OCI-LY7 (cell line): ENCODE data around the gene HDAC4. TPM values are rescaled to one million over a fixed set of nuclear protein-coding genes. Genes with fewer than 3 reads are reported as not detected.

ENCODE experiments used
- BruUV-seq: library from RNA; stranded (reverse); fragments of 400-500 nt; replicated peaks from 2 replicates; lab custom pipeline; 2021; lab: Mats Ljungman, UMichigan
- CTCF ChIA-PET: fragments of 300-600 bp; sonication (Branson Sonifier 250); formaldehyde crosslinking; loops from one replicate; lab custom pipeline; 2022; ENCODE audit warnings: antibody characterized with exemption; ENCODE audit not compliant: unreplicated experiment; lab: Charles Lee
- POLR2A ChIA-PET: fragments of 300-600 bp; sonication (Branson Sonifier 250); formaldehyde crosslinking; loops from one replicate; lab custom pipeline; 2022; ENCODE audit warnings: antibody characterized with exemption; lab: Charles Lee
- DNase-seq: peaks from one replicate; pipeline ENCODE4 v3.0.0-alpha.2; 2015; ENCODE audit warnings: low spot score
- H2AFZ ChIP-seq: fragments of 200-600 bp; sonication (generic), shearing (Covaris generic); 2 replicates; pipeline ENCODE4 v1.6.1; 2014; ENCODE audit warnings: mild to moderate bottlenecking, antibody characterized with exemption, low read length, moderate library complexity
- H3K27ac ChIP-seq: fragments of 200-600 bp; sonication (generic); 2 replicates; pipeline ENCODE4 v1.5.1; 2014; ENCODE audit warnings: mixed run types, low read depth, mild to moderate bottlenecking, moderate library complexity, low read length, inconsistent platforms; ENCODE audit not compliant: poor library complexity, severe bottlenecking
- H3K36me3 ChIP-seq: fragments of 200-600 bp; sonication (generic); 2 replicates; pipeline ENCODE4 v1.6.1; 2014; ENCODE audit warnings: mild to moderate bottlenecking, antibody characterized with exemption, low read length, moderate library complexity, mixed read lengths; ENCODE audit not compliant: insufficient read depth
- H3K4me1 ChIP-seq: fragments of 200-600 bp; sonication (generic); 2 replicates; pipeline ENCODE4 v1.5.1; 2014; ENCODE audit warnings: mild to moderate bottlenecking, low read length; ENCODE audit not compliant: insufficient read depth, poor library complexity, severe bottlenecking
- H3K4me2 ChIP-seq: fragments of 200-600 bp; sonication (generic); 2 replicates; pipeline ENCODE4 v1.6.1; 2014; ENCODE audit warnings: mild to moderate bottlenecking, low read length
- H3K4me3 ChIP-seq: fragments of 200-600 bp; sonication (generic); 2 replicates; pipeline ENCODE4 v1.5.1; 2014; ENCODE audit warnings: mild to moderate bottlenecking, low read depth, low read length; ENCODE audit not compliant: poor library complexity, severe bottlenecking
- H3K79me2 ChIP-seq: fragments of 200-600 bp; sonication (generic); 2 replicates; pipeline ENCODE4 v1.6.1; 2016; ENCODE audit warnings: low read depth, mild to moderate bottlenecking, low read length, moderate library complexity, mixed read lengths; ENCODE audit not compliant: insufficient read depth
- H3K9me2 ChIP-seq: fragments of 200-600 bp; sonication (generic); 2 replicates; pipeline ENCODE4 v1.6.1; 2016; ENCODE audit warnings: mild to moderate bottlenecking, low read length, mixed read lengths; ENCODE audit not compliant: insufficient read depth
- H3K9me3 ChIP-seq: fragments of 200-600 bp; sonication (generic); 2 replicates; pipeline ENCODE4 v1.6.1; 2014; ENCODE audit warnings: mild to moderate bottlenecking, mixed run types, low read length, mixed read lengths
- H4K20me1 ChIP-seq: fragments of 200-600 bp; sonication (generic); 2 replicates; pipeline ENCODE4 v1.6.1; 2014; ENCODE audit warnings: mild to moderate bottlenecking, antibody characterized with exemption, low read length, moderate library complexity, mixed read lengths; ENCODE audit not compliant: insufficient read depth
- EZH2phosphoT487 ChIP-seq: fragments of 200-600 bp; sonication (generic); IDR thresholded peaks from 2 replicates; pipeline ENCODE4 v1.6.1; 2018; ENCODE audit warnings: low read depth, borderline replicate concordance, mild to moderate bottlenecking, mixed run types, antibody characterized with exemption, low read length, moderate library complexity, mixed read lengths
- intact Hi-C: fragments of 100-400 bp; cut with micrococcal nuclease; formaldehyde crosslinking; loops from one replicate; pipeline ENCODE4 v1.10.0; 2022; ENCODE audit not compliant: unreplicated experiment
- total RNA-seq, 2 experiments: library from RNA; depleted of rRNA in 1 of 2; stranded (reverse); fragments of >200 nt in 1 of 2; shearing (Covaris generic) in 1 of 2; gene quantifications; 2 replicates each; pipeline ENCODE4 v1.2.3, GENCODE V29; 2014 to 2022
- TF ChIP-seq, protein P1 (sequence below): fragments of 200-600 bp; sonication (generic); conservative IDR thresholded peaks from 2 replicates; pipeline ENCODE4 v1.5.1; 2014; ENCODE audit warnings: mild to moderate bottlenecking, antibody characterized with exemption, low read length, moderate library complexity, mixed read lengths

The HDAC4 gene
- total RNA-seq, 2 experiments from 2014 or later = 10.2 to 20.6 TPM

GRCh38 chr2:239226677-239227581 lies 173.9 kb downstream of the HDAC4 start:
- Histone ChIP-seq H4K20me1 (no peaks in the 10 kb centered on the region), H3K79me2 (no peaks in the 10 kb centered on the region), H3K27ac (no peak overlapping the region), H3K9me2 (no peaks in the 10 kb centered on the region), H3K4me3 (no peak overlapping the region), H3K4me2 (no peak overlapping the region), H3K4me1 (no peaks in the 10 kb centered on the region), H3K9me3 (no peaks in the 10 kb centered on the region), H2AFZ (no peak overlapping the region), H3K36me3 (no peaks in the 10 kb centered on the region)
- ChIA-PET CTCF (no interaction called here), POLR2A (no interaction called here)
- intact Hi-C loops = no loop called here
- BruUV-seq = no TSS peak
- no peak for DNase-seq
- TF ChIP-seq, protein P1, sequence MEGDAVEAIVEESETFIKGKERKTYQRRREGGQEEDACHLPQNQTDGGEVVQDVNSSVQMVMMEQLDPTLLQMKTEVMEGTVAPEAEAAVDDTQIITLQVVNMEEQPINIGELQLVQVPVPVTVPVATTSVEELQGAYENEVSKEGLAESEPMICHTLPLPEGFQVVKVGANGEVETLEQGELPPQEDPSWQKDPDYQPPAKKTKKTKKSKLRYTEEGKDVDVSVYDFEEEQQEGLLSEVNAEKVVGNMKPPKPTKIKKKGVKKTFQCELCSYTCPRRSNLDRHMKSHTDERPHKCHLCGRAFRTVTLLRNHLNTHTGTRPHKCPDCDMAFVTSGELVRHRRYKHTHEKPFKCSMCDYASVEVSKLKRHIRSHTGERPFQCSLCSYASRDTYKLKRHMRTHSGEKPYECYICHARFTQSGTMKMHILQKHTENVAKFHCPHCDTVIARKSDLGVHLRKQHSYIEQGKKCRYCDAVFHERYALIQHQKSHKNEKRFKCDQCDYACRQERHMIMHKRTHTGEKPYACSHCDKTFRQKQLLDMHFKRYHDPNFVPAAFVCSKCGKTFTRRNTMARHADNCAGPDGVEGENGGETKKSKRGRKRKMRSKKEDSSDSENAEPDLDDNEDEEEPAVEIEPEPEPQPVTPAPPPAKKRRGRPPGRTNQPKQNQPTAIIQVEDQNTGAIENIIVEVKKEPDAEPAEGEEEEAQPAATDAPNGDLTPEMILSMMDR = 0 out of 2 replicates have a peak, but pooled peaks have one; percentile 19
- TF ChIP-seq EZH2phosphoT487 = no peak

DNA sequence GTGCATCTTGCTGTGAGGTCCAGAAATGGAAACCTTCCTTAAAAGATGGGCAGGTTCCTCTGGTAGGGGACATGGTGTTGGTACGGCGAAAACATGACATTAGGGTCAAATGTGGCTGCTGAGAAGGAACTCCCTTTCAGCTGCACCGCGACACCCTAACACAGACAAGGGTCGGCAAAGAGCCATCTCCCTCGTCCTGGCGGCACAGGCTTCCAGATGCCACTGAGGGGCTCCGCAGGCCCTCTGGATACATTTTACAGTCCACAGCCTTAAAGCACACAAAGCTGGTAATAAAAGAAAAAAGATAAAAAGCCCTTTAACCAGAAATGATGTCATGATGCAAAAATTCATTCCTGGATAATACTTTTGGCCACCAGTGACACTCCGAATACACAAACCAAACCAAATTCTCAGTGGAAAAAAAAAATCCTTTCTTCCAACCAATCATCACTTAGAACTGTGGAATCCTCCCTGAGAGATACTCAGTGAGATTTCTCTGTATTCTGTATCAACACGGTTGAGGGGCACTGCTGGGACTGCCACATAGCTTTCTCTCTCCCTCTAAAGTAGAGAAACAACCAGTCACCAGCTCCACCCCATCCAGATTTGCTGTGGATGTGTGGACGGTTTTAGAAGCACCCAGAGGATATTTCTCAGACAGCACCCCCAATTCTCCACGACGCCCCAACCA lies 174.8 kb downstream of the HDAC4 start:
- no peaks in the 10 kb centered on the region for H3K9me2 ChIP-seq
- intact Hi-C loops = no loop called here
- H3K27ac ChIP-seq = no peak overlapping the region
- CTCF ChIA-PET = no interaction called here
- DNase-seq = no peak
- no TSS peak for BruUV-seq
- H3K36me3 ChIP-seq = no peaks in the 10 kb centered on the region
- H3K9me3 ChIP-seq = no peaks in the 10 kb centered on the region
- POLR2A ChIA-PET = no interaction called here
- H3K79me2 ChIP-seq = no peaks in the 10 kb centered on the region
- no peak overlapping the region for H3K4me2 ChIP-seq
- H2AFZ ChIP-seq = no peak overlapping the region
- TF ChIP-seq, protein P1 = no peak
- TF ChIP-seq EZH2phosphoT487 = no peak
- no peaks in the 10 kb centered on the region for H3K4me1 ChIP-seq
- no peak overlapping the region for H3K4me3 ChIP-seq
- H4K20me1 ChIP-seq = no peaks in the 10 kb centered on the region
